GM23338 (cell line): Measurements from ENCODE around the gene GSG1L. TPM values are rescaled to one million over a fixed set of nuclear protein-coding genes. Genes with fewer than 3 reads are reported as not detected.

Experiments
- ATAC-seq: fragments of 200-7000 bp; cut with Tn5 transposase; 3 replicates; pipeline ENCODE4 v1.9.1; 2020
- DNase-seq: peaks from one replicate; pipeline ENCODE4 v3.0.0-alpha.2; 2015; ENCODE audit warnings: low spot score
- H2AFZ ChIP-seq: fragments of 200-600 bp; sonication (generic); 2 replicates; pipeline ENCODE4 v1.8.0; 2016; ENCODE audit warnings: antibody characterized with exemption, mild to moderate bottlenecking, moderate library complexity
- H3F3A ChIP-seq: fragments of 200-600 bp; sonication (generic); replicated peaks from 2 replicates; pipeline ENCODE4 v1.8.0; 2017; ENCODE audit warnings: antibody characterized with exemption, mixed run types, low read depth
- H3K27ac ChIP-seq: fragments of 200-600 bp; sonication (generic); 2 replicates; pipeline ENCODE4 v1.6.1; 2016; ENCODE audit warnings: low read depth
- H3K27me3 ChIP-seq: fragments of 200-600 bp; sonication (generic); 2 replicates; pipeline ENCODE4 v1.8.0; 2016; ENCODE audit warnings: mild to moderate bottlenecking, mixed run types, moderate library complexity; ENCODE audit not compliant: insufficient read depth
- H3K36me3 ChIP-seq: fragments of 200-600 bp; sonication (generic); 2 replicates; pipeline ENCODE4 v1.8.0; 2016; ENCODE audit warnings: mild to moderate bottlenecking; ENCODE audit not compliant: insufficient read depth
- H3K4me1 ChIP-seq: fragments of 200-600 bp; sonication (generic); 2 replicates; pipeline ENCODE4 v1.8.0; 2016; ENCODE audit warnings: mild to moderate bottlenecking, moderate library complexity; ENCODE audit not compliant: insufficient read depth
- H3K4me2 ChIP-seq: fragments of 200-600 bp; sonication (generic); 2 replicates; pipeline ENCODE4 v1.7.1; 2017; ENCODE audit warnings: mixed run types
- H3K4me3 ChIP-seq: fragments of 200-600 bp; sonication (generic); 2 replicates; pipeline ENCODE4 v1.6.1; 2016; ENCODE audit warnings: mixed run types
- H3K79me2 ChIP-seq: fragments of 200-600 bp; sonication (generic); replicated peaks from 2 replicates; pipeline ENCODE4 v1.8.0; 2017; ENCODE audit warnings: mild to moderate bottlenecking; ENCODE audit not compliant: insufficient read depth
- H3K9me2 ChIP-seq: fragments of 200-600 bp; sonication (generic); 2 replicates; pipeline ENCODE4 v1.8.0; 2017; ENCODE audit not compliant: insufficient read depth
- H4K20me1 ChIP-seq: fragments of 200-600 bp; sonication (generic); replicated peaks from 2 replicates; pipeline ENCODE4 v1.8.0; 2017; ENCODE audit warnings: mild to moderate bottlenecking; ENCODE audit not compliant: insufficient read depth
- H3K27ac Mint-ChIP-seq: 2 replicates; pipeline ENCODE4 v1.8.0; 2020; ENCODE audit warnings: inconsistent platforms, mild to moderate bottlenecking, moderate library complexity, mixed read lengths
- H3K27me3 Mint-ChIP-seq: 3 replicates; pipeline ENCODE4 v1.8.0; 2022; ENCODE audit warnings: low read depth, mild to moderate bottlenecking, moderate library complexity, mixed read lengths, inconsistent platforms; ENCODE audit not compliant: insufficient read depth, poor library complexity
- H3K36me3 Mint-ChIP-seq: 3 replicates; pipeline ENCODE4 v1.8.0; 2021; ENCODE audit warnings: low read depth, mild to moderate bottlenecking, inconsistent platforms, moderate library complexity, mixed read lengths
- H3K4me1 Mint-ChIP-seq: 3 replicates; pipeline ENCODE4 v1.8.0; 2020; ENCODE audit warnings: mild to moderate bottlenecking, inconsistent platforms, mixed read lengths
- H3K4me3 Mint-ChIP-seq: 3 replicates; pipeline ENCODE4 v1.8.0; 2021; ENCODE audit warnings: moderate library complexity, mild to moderate bottlenecking, inconsistent platforms, mixed read lengths
- H3K9me3 Mint-ChIP-seq: 3 replicates; pipeline ENCODE4 v1.8.0; 2020; ENCODE audit warnings: moderate library complexity, mild to moderate bottlenecking, inconsistent platforms, mixed read lengths
- CREB1 ChIP-seq: fragments of 250-450 bp; sonication (Bioruptor Pico); IDR thresholded peaks from 2 replicates; pipeline ENCODE4 v1.5.0; 2020; ENCODE audit warnings: low read depth, mild to moderate bottlenecking, moderate library complexity
- EZH2 ChIP-seq: fragments of 200-600 bp; sonication (generic); IDR thresholded peaks from one replicate; pipeline ENCODE4 v1.8.0; 2017; ENCODE audit warnings: antibody characterized with exemption, mild to moderate bottlenecking, low read depth; ENCODE audit not compliant: unreplicated experiment
- JUNB ChIP-seq: IDR thresholded peaks from one replicate; pipeline ENCODE4 v1.6.1; 2016; ENCODE audit warnings: antibody characterized with exemption; ENCODE audit not compliant: unreplicated experiment
- NANOG ChIP-seq: IDR thresholded peaks from 2 replicates; pipeline ENCODE4 v1.6.1; 2016; ENCODE audit warnings: antibody characterized with exemption, borderline replicate concordance
- POLR2AphosphoS5 ChIP-seq: IDR thresholded peaks from 2 replicates; pipeline ENCODE4 v1.6.1; 2016; ENCODE audit warnings: antibody characterized with exemption, low read depth
- STAT1 ChIP-seq: IDR thresholded peaks from one replicate; pipeline ENCODE4 v1.6.1; 2016; ENCODE audit warnings: antibody characterized with exemption; ENCODE audit not compliant: unreplicated experiment
- ZNF114 ChIP-seq: fragments of 250-450 bp; sonication (Bioruptor Pico); IDR thresholded peaks from 2 replicates; pipeline ENCODE4 v1.5.0; 2020; ENCODE audit warnings: mild to moderate bottlenecking, moderate library complexity
- ZNF331 ChIP-seq: fragments of 250-450 bp; sonication (Bioruptor Pico); IDR thresholded peaks from 2 replicates; pipeline ENCODE4 v1.5.0; 2020; ENCODE audit warnings: low read depth, mild to moderate bottlenecking, moderate library complexity
- polyA plus RNA-seq: library from polyadenylated mRNA; unstranded; fragments of >200 nt; fragmentation: Nextera tagmentation; extraction: Ambion mirVana; gene quantifications from 2 replicates; pipeline ENCODE4 v1.2.1, GENCODE V29; 2016
- total RNA-seq: library from RNA; depleted of rRNA; stranded (reverse); fragments of >200 nt; shearing (Covaris generic); gene quantifications from 2 replicates; pipeline ENCODE4 v1.2.3, GENCODE V29; 2014
- TF ChIP-seq, protein P1 (sequence below): IDR thresholded peaks from 2 replicates; pipeline ENCODE4 v1.6.1; 2016; ENCODE audit warnings: antibody characterized with exemption
- TF ChIP-seq, protein P2 (sequence below), 2 experiments: fragments of 200-600 bp in 1 of 2; sonication (generic) in 1 of 2; conservative IDR thresholded peaks; 2 replicates each; pipeline versions ENCODE4 v1.5.1 to v1.6.1; 2016 to 2017; ENCODE audit warnings: antibody characterized with exemption in 2 of 2, low read depth in 2 of 2, mild to moderate bottlenecking in 2 of 2, moderate library complexity in 1 of 2
- TF ChIP-seq, protein P3 (sequence below): IDR thresholded peaks from one replicate; pipeline ENCODE4 v1.6.1; 2018; ENCODE audit warnings: antibody characterized with exemption; ENCODE audit not compliant: unreplicated experiment
- TF ChIP-seq, protein P4 (sequence below): fragments of 250-450 bp; sonication (Bioruptor Pico); IDR thresholded peaks from 2 replicates; pipeline ENCODE4 v1.5.0; 2020; ENCODE audit warnings: mild to moderate bottlenecking, moderate library complexity

GSG1L gene
- total and polyA plus RNA-seq, 2 experiments from 2014 or later: 0.36 to 0.63 TPM

DNA sequence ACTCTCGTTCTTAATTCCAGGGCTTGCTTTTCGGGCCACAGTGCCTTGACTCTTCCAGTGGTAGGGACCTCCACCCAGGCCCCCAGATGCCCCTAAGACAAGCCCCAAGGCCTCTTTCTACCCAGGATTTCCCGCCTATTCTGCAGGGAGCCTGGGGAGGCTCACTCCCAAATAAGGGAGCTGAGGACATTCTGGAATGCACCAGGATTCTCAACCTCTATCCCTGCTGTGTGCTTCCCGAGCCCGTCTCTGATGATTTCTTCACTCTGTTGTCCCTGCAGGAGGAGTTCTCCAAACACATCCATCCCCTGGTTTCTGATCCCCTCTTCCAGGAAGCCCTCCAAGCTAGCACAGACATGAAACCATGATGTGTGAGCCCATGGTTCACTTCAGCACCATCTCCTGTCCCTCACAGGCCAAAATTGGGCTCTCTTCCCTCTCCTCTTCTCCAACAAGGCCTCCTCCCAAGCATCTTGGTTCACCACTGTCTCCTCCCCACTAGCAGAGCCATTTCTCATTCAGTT is 257.6 kb downstream of the GSG1L start:
- H4K20me1 ChIP-seq: no peaks in the 10 kb centered on the region
- no peak overlapping the region for H3K4me3 ChIP-seq
- peak; percentile 24 for DNase-seq
- Mint-ChIP-seq H3K4me1 (peaks cover 11% of the 10 kb centered on the region), H3K4me3 (no peak overlapping the region; the same call in 2 of the 3 replicates), H3K27ac (no peak overlapping the region), H3K9me3 (peaks cover 6% of the 10 kb centered on the region; the same call in 2 of the 3 replicates), H3K36me3 (no peaks in the 10 kb centered on the region), H3K27me3 (peaks cover 11% of the 10 kb centered on the region)
- H2AFZ ChIP-seq: no peak overlapping the region
- no peaks in the 10 kb centered on the region for H3K27me3 ChIP-seq
- H3K36me3 ChIP-seq: no peaks in the 10 kb centered on the region
- H3F3A ChIP-seq: no peaks in the 10 kb centered on the region
- H3K79me2 ChIP-seq: no peaks in the 10 kb centered on the region
- no peak for TF ChIP-seq EZH2
- TF ChIP-seq, protein P1, sequence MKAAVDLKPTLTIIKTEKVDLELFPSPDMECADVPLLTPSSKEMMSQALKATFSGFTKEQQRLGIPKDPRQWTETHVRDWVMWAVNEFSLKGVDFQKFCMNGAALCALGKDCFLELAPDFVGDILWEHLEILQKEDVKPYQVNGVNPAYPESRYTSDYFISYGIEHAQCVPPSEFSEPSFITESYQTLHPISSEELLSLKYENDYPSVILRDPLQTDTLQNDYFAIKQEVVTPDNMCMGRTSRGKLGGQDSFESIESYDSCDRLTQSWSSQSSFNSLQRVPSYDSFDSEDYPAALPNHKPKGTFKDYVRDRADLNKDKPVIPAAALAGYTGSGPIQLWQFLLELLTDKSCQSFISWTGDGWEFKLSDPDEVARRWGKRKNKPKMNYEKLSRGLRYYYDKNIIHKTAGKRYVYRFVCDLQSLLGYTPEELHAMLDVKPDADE: no peak
- no peak for TF ChIP-seq ZNF331 (CRISPR knock-in tag)
- TF ChIP-seq, protein P2, sequence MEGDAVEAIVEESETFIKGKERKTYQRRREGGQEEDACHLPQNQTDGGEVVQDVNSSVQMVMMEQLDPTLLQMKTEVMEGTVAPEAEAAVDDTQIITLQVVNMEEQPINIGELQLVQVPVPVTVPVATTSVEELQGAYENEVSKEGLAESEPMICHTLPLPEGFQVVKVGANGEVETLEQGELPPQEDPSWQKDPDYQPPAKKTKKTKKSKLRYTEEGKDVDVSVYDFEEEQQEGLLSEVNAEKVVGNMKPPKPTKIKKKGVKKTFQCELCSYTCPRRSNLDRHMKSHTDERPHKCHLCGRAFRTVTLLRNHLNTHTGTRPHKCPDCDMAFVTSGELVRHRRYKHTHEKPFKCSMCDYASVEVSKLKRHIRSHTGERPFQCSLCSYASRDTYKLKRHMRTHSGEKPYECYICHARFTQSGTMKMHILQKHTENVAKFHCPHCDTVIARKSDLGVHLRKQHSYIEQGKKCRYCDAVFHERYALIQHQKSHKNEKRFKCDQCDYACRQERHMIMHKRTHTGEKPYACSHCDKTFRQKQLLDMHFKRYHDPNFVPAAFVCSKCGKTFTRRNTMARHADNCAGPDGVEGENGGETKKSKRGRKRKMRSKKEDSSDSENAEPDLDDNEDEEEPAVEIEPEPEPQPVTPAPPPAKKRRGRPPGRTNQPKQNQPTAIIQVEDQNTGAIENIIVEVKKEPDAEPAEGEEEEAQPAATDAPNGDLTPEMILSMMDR (conservative IDR thresholded peaks at IDR 0.05; ENCODE audit: low read depth in 2 of 2): no peak
- no peak for TF ChIP-seq ZNF114 (CRISPR knock-in tag)
- no peak for TF ChIP-seq JUNB
- TF ChIP-seq POLR2AphosphoS5: no peak
- TF ChIP-seq CREB1 (CRISPR knock-in tag): no peak
- TF ChIP-seq NANOG: no peak
- TF ChIP-seq, protein P3, sequence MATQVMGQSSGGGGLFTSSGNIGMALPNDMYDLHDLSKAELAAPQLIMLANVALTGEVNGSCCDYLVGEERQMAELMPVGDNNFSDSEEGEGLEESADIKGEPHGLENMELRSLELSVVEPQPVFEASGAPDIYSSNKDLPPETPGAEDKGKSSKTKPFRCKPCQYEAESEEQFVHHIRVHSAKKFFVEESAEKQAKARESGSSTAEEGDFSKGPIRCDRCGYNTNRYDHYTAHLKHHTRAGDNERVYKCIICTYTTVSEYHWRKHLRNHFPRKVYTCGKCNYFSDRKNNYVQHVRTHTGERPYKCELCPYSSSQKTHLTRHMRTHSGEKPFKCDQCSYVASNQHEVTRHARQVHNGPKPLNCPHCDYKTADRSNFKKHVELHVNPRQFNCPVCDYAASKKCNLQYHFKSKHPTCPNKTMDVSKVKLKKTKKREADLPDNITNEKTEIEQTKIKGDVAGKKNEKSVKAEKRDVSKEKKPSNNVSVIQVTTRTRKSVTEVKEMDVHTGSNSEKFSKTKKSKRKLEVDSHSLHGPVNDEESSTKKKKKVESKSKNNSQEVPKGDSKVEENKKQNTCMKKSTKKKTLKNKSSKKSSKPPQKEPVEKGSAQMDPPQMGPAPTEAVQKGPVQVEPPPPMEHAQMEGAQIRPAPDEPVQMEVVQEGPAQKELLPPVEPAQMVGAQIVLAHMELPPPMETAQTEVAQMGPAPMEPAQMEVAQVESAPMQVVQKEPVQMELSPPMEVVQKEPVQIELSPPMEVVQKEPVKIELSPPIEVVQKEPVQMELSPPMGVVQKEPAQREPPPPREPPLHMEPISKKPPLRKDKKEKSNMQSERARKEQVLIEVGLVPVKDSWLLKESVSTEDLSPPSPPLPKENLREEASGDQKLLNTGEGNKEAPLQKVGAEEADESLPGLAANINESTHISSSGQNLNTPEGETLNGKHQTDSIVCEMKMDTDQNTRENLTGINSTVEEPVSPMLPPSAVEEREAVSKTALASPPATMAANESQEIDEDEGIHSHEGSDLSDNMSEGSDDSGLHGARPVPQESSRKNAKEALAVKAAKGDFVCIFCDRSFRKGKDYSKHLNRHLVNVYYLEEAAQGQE: no peak
- TF ChIP-seq, protein P4, sequence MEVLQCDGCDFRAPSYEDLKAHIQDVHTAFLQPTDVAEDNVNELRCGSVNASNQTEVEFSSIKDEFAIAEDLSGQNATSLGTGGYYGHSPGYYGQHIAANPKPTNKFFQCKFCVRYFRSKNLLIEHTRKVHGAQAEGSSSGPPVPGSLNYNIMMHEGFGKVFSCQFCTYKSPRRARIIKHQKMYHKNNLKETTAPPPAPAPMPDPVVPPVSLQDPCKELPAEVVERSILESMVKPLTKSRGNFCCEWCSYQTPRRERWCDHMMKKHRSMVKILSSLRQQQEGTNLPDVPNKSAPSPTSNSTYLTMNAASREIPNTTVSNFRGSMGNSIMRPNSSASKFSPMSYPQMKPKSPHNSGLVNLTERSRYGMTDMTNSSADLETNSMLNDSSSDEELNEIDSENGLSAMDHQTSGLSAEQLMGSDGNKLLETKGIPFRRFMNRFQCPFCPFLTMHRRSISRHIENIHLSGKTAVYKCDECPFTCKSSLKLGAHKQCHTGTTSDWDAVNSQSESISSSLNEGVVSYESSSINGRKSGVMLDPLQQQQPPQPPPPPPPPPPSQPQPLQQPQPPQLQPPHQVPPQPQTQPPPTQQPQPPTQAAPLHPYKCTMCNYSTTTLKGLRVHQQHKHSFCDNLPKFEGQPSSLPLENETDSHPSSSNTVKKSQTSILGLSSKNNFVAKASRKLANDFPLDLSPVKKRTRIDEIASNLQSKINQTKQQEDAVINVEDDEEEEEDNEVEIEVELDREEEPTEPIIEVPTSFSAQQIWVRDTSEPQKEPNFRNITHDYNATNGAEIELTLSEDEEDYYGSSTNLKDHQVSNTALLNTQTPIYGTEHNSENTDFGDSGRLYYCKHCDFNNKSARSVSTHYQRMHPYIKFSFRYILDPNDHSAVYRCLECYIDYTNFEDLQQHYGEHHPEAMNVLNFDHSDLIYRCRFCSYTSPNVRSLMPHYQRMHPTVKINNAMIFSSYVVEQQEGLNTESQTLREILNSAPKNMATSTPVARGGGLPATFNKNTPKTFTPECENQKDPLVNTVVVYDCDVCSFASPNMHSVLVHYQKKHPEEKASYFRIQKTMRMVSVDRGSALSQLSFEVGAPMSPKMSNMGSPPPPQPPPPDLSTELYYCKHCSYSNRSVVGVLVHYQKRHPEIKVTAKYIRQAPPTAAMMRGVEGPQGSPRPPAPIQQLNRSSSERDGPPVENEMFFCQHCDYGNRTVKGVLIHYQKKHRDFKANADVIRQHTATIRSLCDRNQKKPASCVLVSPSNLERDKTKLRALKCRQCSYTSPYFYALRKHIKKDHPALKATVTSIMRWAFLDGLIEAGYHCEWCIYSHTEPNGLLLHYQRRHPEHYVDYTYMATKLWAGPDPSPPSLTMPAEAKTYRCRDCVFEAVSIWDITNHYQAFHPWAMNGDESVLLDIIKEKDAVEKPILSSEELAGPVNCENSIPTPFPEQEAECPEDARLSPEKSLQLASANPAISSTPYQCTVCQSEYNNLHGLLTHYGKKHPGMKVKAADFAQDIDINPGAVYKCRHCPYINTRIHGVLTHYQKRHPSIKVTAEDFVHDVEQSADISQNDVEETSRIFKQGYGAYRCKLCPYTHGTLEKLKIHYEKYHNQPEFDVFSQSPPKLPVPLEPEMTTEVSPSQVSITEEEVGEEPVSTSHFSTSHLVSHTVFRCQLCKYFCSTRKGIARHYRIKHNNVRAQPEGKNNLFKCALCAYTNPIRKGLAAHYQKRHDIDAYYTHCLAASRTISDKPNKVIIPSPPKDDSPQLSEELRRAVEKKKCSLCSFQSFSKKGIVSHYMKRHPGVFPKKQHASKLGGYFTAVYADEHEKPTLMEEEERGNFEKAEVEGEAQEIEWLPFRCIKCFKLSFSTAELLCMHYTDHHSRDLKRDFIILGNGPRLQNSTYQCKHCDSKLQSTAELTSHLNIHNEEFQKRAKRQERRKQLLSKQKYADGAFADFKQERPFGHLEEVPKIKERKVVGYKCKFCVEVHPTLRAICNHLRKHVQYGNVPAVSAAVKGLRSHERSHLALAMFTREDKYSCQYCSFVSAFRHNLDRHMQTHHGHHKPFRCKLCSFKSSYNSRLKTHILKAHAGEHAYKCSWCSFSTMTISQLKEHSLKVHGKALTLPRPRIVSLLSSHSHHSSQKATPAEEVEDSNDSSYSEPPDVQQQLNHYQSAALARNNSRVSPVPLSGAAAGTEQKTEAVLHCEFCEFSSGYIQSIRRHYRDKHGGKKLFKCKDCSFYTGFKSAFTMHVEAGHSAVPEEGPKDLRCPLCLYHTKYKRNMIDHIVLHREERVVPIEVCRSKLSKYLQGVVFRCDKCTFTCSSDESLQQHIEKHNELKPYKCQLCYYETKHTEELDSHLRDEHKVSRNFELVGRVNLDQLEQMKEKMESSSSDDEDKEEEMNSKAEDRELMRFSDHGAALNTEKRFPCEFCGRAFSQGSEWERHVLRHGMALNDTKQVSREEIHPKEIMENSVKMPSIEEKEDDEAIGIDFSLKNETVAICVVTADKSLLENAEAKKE (CRISPR knock-in tag): no peak
- no peak for TF ChIP-seq STAT1
- no peak overlapping the region for H3K27ac ChIP-seq
- ATAC-seq: peak; percentile 67
- peaks cover 3% of the 10 kb centered on the region; the same call in 1 of the 2 replicates for H3K4me1 ChIP-seq
- H3K9me2 ChIP-seq: no peaks in the 10 kb centered on the region
- H3K4me2 ChIP-seq: no peak overlapping the region
